Measurements from ENCODE around the gene RFFL.
A peak's percentile ranks its signal among the peaks of the same experiment; 100 is the strongest.
"Not testable (repeated sequence)": the region's sequence is repeated elsewhere in the genome, so short reads cannot be mapped to it uniquely, and the experiment has no call there.

RFFL gene

DNA sequence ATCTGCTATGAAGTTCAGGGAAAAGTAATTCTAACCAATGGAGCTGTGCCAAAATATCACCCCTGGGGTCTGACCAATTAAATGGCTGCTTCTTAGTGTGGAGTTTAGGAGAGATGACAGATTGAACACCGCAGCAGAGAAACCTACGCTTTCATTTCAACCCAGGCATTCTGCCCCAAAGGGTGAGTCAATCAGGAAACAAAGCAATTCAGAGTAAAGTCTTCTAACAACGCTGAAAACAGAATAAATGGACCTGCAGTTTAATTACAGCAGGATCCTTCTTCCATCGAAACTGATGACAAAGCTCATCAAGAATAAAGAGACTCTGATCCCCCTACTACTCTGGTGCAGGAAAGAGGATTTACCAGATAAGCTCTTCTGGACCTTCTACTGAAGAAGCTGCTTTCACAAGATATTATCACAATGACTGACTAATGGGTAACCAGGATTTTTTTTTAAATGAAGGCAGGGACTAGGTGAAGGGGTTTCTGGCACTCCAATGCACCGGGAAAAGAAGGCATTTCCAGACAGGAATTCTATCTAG, 16.7 kb downstream of the RFFL start:
- peak; percentile 19 to 38 for DNase-seq (ENCODE audit: low read depth in 2 of 2)

- DNase-seq (ENCODE audit: low read depth in 2 of 2): no peak
Observed at GRCh38 chr17:35046245-35046644, 17.3 kb downstream of the RFFL start.

DNA sequence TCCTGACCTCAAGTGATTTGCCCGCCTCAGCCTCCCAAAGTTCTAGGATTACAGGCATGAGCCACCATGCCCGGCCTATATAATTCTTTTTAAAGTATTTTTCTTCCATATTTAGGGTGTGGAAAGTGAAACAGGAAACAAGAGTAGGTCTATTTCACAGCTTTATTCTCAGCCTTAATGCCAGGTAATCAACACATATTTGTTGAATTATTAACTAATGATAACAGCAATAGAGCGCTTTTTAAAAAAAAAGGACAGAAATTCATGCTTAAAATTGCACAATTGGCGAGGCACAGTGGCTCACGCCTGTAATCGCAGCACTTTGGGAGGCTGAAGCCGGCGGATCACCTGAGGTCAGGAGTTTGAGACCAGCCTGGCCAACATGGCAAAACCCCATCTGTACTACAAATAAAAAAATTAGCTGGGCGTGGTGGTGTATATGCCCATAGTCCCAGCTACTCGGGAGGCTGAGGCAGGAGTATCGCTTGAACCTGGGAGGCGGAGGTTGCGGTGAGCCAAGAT, 18.0 kb downstream of the RFFL start:
- DNase-seq (ENCODE audit: low read depth in 2 of 2): not testable (repeated sequence)

GRCh38 chr17:35044181-35044580, 19.3 kb downstream of the RFFL start:
- DNase-seq (ENCODE audit: low read depth in 2 of 2): no peak

- no peak for DNase-seq (ENCODE audit: low read depth in 2 of 2)
Observed at GRCh38 chr17:35041390-35041789, 22.1 kb downstream of the RFFL start.

GRCh38 chr17:35038453-35038852, 25.1 kb downstream of the RFFL start:
- no peak for DNase-seq (ENCODE audit: low read depth in 2 of 2)

DNA sequence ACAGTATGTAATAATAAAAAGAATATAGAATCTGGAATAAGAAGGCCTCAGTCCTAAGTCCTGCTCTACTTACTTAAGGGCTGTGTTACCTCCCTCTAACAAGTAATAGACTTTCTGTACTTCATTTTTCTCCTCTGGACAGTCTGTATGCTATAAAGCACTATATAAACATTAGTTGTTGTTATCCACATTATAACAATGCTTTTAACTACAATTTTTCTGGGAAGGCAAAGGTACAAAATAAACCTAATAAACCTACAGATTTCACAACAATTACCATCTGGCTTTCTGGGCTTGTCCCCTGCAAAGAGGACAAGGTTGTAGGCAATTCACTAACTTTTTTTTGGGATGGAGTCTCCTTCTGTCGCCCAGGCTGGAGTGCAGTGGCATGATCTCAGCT, 32.7 kb downstream of the RFFL start:
- DNase-seq (ENCODE audit: low read depth in 2 of 2): no peak

DNA sequence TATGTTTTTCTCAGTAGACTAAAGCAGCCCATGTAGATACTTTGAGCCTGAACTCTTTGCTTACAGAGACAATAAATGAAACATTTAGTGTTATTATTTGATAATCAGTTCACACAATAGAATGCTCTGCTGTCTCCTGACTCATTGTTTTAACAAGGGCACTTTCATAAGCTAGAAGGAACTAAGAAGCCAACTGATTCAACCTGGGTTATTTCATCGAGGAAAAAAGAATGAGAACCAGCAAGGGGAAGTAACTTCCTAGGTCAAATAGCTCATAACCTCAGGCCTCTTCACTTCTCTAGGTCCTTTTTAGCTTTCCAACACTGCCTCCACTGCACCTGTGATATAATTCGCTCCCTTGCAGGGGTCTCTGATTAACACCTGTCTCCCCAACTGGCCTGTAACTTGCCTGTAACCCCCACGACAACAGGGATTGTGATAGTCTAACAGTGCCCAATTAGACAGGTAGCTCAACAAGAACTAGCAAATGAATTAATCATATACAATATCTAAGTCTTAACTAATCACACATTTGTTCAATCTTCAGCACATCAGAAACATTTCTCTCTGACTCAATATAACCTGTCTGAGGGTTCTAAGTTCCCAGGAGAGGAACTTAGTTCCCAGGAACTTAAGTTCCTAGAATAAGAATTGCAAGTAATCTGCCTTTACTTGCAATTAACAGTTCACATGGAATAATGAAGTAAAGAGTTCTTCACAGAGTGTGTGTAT, 34.8 kb downstream of the RFFL start:
- DNase-seq (ENCODE audit: low read depth in 2 of 2): no peak

GRCh38 chr17:35028097-35028496, 35.4 kb downstream of the RFFL start:
- DNase-seq (ENCODE audit: low read depth in 2 of 2): not testable (repeated sequence)

DNA sequence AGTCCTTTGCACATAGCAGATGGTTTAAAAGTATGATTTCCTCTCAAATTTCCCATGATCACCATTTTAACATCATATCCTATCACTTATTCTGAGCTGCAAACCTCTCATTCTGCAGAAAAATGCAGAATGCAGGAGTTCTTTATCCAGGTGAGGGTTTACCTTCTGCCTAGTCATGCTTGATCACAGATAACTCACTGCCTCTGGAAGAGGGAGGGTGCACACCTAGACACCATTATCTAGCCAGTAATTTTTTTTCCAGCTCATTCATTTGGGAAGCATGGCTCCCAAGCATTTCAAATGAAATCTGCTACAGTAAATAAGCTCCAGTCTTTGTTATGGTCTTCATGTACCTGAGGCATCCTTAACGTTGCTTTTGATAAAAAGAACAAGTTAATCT, 38.0 kb downstream of the RFFL start:
- no peak for DNase-seq (ENCODE audit: low read depth in 2 of 2)

GRCh38 chr17:35023538-35023937, 40.0 kb downstream of the RFFL start:
- DNase-seq (ENCODE audit: low read depth in 2 of 2): no peak

DNA sequence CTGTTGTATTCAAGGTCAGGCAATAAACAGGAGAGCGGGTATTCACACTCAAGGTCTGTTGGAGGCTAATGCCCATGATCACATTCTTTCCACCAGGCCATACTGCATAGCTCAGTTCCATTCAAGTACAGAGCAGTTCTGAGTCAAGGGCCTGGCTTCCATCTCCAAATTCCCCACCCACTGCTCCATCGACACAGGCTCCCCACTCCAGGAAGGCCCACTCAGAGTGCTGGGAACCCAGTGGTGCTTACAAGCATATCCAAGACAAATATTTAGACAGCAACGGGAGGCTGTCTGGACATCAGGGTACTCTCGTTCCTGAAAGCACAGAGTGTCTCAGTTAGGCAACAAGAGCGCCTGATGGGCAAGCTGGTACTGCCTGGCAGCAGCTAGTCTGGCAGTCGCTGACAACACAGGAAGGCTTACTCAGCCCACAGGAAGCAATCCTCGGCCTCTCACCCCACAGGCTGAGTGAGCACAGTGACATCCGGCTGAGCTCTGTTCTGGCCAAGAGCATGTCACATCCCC, 40.9 kb downstream of the RFFL start:
- DNase-seq (ENCODE audit: low read depth in 2 of 2): peak; percentile 54 to 67

DNA sequence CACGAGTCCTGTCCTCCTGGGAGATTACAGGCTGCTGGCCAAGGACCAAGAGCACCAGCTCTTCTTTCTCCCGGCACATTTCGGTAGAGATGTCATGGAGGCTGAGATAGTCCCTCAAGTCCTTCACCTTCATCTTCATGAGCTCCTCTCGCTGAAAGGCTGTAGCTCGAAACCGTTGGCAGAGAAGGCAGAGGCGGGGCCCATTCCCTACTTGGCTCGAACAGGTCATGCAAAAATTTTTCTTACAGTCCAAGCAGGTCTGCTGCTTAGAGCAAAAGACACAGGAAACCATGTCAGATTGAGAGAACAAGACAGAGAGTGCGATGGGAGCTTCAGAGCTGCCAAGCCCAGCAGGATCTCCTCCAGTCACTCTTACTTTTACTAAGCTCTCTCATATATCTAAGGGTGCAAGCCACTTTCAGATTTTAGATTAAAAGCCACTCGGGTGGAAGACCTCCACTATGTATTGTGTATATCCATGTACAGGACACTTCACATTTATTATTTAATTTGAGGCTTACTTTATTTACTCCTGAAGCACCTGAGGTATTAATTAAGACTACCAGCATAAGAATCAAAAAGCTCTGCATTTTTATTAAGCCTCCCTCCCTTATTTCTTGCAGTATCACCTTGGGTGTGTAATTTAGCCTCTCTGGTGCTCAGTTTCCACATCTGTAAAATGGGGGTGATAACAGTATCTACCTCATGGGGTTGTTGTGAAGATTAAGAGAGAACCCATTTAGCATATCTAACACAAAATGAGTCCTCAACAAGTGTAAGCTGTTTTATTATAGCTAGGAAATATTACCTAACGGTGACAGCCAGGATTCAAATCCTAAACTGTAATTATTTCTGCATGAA, 41.8 kb downstream of the RFFL start:
- no peak for DNase-seq (ENCODE audit: low read depth in 2 of 2)

- no peak for DNase-seq (ENCODE audit: low read depth in 2 of 2)
Observed at GRCh38 chr17:35019386-35020179, 43.9 kb downstream of the RFFL start.

DNA sequence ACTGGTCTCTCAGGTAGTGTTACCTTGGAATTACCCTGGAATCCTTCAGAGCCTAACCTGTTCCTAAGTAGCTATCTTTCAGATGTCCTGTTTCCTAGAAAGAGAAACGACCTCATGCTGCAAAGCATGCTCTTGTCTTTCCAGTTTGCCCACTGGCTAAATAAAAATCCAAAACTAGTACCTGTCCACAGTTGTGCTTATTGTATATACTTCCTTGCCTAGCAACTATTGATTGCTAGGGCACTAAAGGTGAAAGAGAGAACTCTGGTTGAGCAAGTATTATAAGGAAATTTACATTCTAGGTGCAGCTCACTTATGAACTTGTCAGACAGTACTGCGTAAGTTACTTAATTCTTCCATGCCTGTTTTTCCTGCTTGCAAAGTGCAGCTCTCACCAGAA, 44.7 kb downstream of the RFFL start:
- no peak for DNase-seq (ENCODE audit: low read depth in 2 of 2)

GRCh38 chr17:35017021-35017420, 46.5 kb downstream of the RFFL start:
- no peak for DNase-seq (ENCODE audit: low read depth in 2 of 2)

DNA sequence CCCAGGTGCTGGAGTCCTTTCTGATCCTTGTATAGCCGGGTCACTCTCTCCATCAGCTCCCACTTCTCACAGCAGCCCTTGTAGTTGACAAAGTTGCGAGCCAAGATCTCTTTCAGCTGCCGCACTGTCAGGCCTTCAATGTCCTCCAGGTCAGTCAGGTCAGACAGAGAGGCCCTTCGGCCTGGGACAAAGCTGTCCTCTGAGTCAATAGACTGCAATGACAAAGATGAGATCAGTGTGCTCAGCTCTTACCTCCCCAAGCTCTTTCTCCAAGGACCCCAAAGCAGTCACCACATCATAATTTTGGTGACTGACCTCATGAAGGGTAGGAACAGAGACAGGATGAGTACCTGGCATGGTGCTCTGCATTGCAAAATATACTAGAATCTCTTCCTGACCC, 47.1 kb downstream of the RFFL start:
- no peak for DNase-seq (ENCODE audit: low read depth in 2 of 2)

DNA sequence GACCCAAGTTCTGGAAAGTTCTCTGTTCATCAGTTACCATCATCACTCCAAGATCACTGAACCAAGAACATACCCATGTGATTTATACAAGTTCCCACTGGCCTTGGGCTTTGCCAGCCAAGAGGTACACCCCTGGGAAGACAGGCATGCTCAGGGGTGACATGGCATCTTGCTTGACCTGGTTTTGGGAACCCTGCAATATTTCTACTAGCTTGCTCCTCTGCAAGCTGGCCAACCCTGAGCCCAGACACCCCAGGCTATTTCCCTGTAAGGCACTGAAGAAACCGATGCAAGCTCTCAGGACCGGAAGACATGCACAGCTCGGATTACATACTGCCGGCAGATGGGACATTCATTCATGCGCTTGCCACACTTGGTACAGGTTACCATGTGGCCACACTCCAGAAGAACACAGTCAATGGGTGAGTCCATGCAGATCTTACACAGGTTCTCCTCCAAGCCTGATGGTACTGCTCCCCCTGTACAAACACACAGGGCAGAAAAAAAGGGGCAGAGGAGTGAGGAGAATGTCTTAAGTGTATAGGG, 51.8 kb downstream of the RFFL start:
- DNase-seq (ENCODE audit: low read depth in 2 of 2): no peak

GRCh38 chr17:35010093-35010492, 53.4 kb downstream of the RFFL start:
- DNase-seq (ENCODE audit: low read depth in 2 of 2): no peak

DNA sequence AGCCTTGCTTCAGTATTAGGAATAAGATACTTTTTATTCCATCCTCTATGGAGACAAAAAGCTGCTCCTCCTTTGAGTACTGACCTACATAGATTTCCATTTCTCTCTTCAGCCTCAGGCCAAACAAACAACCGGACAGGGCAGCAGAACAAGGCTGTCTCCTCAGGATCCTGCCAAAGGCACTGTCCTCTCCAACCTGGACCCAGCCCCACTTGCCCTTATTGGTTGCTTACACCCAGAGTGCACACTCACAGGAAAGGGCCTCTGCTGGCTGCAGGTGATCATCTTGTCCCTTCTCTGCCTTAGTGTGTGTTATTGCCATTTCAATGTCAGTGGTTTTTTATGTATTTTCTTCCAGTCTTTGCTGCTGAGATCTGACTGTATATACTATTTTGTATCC, 56.5 kb downstream of the RFFL start:
- DNase-seq (ENCODE audit: low read depth in 2 of 2): no peak

GRCh38 chr17:35006345-35006744, 57.2 kb downstream of the RFFL start:
- no peak for DNase-seq (ENCODE audit: low read depth in 2 of 2)

Data from activated CD8-positive, alpha-beta memory T cell treated with anti-CD3 and anti-CD28 coated beads for 4 hours (primary cell).